Thyroid gland (tissue), 4 donors: Measurements from ENCODE around the gene ACAD9.

Experiments used
- CTCF ChIP-seq, 6 experiments: fragments of 200-600 bp in 3 of 6; fragments of 450-650 bp in 3 of 6; sonication (generic) in 3 of 6; IDR thresholded peaks; one replicate each; pipeline ENCODE4 v1.5.1; 2016 to 2019; ENCODE audit warnings: antibody characterized with exemption in 6 of 6, mild to moderate bottlenecking in 2 of 6, inconsistent platforms in 1 of 6, moderate library complexity in 1 of 6
- POLR2A ChIP-seq, 2 donors: fragments of 450-650 bp; IDR thresholded peaks; one replicate each; pipeline ENCODE4 v1.6.1; 2017; ENCODE audit warnings: antibody characterized with exemption in 2 of 2, mild to moderate bottlenecking in 2 of 2, moderate library complexity in 1 of 2

DNA sequence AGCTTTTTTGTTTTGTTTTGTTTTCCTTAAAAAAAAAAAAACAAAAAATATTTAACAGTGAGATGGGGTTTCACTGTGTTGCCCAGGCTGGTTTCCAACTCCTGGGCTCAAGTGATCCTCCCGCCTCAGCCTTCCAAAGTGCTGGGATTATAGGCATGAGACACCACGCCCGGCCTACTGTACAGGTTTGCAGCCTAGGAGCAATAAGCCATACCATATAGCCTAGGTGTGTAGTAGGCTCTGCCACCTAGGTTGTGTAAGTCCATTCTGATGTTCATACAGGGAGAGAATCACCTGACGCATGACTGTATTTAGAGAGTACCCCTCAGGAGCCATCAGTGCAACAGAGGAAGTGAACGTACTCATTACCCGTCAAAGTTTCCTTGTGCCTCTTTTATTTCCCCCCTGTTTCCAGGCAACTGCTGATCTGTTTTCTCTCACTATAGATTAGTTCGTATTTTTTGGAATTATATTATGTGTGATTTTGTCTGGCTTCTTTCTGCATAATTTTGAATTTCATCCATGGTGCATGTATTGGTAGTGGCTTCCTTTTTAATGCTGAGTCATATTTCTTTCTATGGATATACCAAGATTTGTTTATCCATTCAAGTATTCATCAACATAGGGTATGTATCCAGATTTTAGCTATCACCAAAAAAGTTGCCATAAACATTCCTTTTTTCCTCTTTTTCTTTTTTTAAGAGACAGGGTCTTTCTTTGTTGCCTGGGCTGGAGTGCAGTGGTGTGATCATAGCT, 9.9 kb downstream of the ACAD9 start:
- no peak for TF ChIP-seq CTCF (IDR thresholded peaks at IDR 0.05)
- no peak for TF ChIP-seq POLR2A (IDR thresholded peaks at IDR 0.05)
